Renal cortical epithelial cell (primary cell): ENCODE data around the gene COL3A1. TPM values are rescaled to one million over a fixed set of nuclear protein-coding genes. Genes with fewer than 3 reads are reported as not detected.
A peak's percentile ranks its signal among the peaks of the same experiment; 100 is the strongest.

Experiments
- DNase-seq: peaks from one replicate; pipeline ENCODE4 v3.0.0-alpha.2; 2011; ENCODE audit warnings: low read depth
- total RNA-seq: library from RNA; depleted of rRNA; stranded (reverse); fragments of >200 nt; gene quantifications from 2 replicates; pipeline ENCODE4 v1.2.3, GENCODE V29; 2014

COL3A1 gene
- total RNA-seq, 1 donor from 2014 or later, result 1.6 TPM

GRCh38 chr2:189015359-189015758 lies 41.2 kb downstream of the COL3A1 start:
- no peak for DNase-seq

GRCh38 chr2:189016311-189016861 lies 42.2 kb downstream of the COL3A1 start:
- DNase-seq, result no peak

- no peak for DNase-seq
Observed at GRCh38 chr2:189018631-189019030, 44.5 kb downstream of the COL3A1 start.

DNA sequence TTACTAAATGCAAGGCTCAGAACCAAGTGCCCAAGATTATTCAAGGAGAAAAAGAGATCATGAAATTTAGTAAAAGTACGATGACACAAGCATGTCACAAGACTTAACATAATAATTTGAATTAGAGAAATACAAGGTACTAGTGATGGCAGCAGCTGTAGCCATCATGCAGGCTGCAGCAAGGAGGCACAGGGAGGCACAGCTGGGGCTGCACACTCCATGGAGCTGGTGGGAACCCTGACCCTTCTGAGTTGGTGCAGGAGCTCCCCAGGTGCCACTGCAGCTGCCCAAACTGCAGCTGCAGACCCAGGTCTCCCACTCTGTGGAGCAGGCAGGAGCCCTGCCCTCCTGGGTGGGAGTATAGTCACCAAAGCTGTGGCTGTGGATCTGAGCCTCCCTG lies 46.0 kb downstream of the COL3A1 start:
- DNase-seq, result no peak

- no peak for DNase-seq
Observed at GRCh38 chr2:189022053-189022481, 47.9 kb downstream of the COL3A1 start.

- no peak for DNase-seq
Observed at GRCh38 chr2:189022492-189022891, 48.3 kb downstream of the COL3A1 start.

DNA sequence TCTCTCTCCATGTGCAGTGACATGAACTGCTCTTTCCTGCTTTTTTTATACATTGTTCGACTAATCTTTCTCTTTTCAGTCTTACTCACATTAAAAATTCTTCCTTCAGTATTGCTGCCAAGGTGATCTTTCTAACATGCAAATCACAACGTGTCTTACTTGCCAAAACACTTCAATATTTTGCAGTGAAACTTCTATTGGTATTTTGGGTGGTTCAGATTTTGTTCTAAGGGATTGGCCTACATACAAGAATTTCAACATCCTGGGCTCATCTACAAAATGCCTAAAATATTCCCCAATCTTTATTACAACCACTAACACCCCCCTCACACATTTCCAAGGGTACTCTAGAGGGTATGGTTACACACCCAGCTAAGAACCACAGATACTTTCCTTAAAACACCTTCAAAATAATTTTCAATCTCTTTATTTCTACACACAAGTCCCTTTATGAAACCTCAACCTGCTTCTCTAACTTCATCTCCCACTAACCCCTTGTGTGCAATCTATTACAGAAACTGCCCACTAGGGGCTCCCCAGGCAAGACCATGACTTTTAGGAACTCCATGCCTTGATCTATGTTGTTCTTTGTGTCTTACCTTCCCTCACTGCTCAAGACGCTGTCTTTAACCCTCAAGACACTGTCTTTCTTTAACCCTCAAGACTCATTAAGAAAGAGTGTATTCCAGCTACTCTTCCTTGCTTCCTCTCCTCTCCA lies 50.9 kb downstream of the COL3A1 start:
- no peak for DNase-seq

DNA sequence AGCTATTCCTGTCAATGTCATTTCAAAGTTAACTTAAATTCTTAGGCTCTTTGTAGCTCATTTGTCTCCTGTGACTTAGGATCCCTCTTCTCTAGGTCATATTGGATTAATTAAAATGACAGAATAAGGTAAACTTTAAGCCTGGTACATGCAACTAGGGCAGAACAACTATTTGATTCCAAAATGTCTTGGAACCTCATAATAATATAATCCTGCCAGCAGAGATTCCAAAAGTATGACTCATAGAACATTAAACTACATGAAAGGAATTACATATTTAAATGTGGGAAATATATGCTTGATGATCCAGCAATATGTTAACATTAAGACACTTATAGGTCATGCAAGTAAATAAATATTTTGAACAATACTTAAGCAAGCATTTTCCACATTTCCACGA lies 63.3 kb downstream of the COL3A1 start:
- DNase-seq, result peak; percentile 2

DNA sequence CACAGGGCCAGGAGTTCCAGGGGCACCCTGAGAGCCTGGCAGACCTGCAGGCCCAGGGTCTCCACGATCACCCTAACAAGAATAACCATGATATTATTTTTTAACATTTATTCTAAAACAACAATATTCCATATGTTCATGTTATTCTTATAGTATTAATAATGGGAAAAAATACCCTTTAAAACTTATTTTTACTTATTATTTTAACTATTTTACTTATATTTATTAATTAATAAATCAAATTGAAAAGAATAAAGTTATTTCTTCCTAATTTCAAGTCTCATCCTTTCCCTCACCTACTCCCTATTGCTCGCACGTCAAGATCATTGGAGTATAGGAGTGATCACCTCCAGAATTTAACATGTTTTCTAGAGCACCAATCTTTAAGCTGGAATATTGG lies 71.7 kb downstream of the COL3A1 start:
- DNase-seq, result no peak

GRCh38 chr2:189046320-189046719 lies 72.1 kb downstream of the COL3A1 start:
- DNase-seq, result no peak

GRCh38 chr2:189047171-189047888 lies 73.2 kb downstream of the COL3A1 start:
- DNase-seq, result no peak

DNA sequence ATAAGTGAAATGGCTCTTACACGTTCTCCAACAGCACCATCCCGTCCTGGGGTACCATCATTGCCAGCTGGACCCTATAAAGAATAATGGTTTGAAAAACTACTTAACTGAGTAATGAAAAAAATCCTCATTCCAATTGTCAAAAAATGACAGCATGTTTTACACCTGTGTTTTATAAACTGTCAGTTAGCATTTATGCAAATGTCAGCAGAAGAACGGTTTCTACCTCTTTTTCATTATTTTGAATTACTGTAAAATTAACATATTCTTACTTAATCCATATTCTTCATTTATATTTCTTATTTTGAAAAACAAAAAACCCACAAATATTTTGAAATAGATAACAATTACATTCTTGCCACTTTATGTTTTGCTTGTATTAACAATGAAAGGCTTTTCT lies 74.0 kb downstream of the COL3A1 start:
- no peak for DNase-seq

DNA sequence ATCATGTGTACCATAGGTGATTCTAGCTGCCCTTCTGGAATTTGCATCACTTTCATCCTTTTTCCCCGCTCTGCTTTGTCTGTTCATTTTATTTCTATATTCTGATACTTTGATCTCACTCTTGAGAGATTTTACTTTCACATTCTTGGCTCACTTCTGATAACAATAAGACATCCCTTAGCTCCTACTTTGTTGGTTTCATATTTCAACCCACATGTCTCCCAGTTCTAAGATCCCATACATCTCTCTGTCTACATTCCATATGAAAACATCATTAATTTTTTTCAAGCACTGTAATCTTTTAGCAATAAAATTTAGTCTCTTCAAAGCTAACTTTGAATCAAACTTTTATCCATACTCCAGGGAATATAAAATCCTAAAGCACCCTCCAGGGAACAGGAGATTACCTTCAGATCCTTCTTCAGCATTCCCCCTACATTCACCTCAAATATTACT lies 75.6 kb downstream of the COL3A1 start:
- no peak for DNase-seq

- DNase-seq, result no peak
Observed at GRCh38 chr2:189050165-189050712, 76.1 kb downstream of the COL3A1 start.

GRCh38 chr2:189056200-189057106 lies 82.3 kb downstream of the COL3A1 start:
- no peak for DNase-seq

- no peak for DNase-seq
Observed at GRCh38 chr2:189057316-189057715, 83.1 kb downstream of the COL3A1 start.

DNA sequence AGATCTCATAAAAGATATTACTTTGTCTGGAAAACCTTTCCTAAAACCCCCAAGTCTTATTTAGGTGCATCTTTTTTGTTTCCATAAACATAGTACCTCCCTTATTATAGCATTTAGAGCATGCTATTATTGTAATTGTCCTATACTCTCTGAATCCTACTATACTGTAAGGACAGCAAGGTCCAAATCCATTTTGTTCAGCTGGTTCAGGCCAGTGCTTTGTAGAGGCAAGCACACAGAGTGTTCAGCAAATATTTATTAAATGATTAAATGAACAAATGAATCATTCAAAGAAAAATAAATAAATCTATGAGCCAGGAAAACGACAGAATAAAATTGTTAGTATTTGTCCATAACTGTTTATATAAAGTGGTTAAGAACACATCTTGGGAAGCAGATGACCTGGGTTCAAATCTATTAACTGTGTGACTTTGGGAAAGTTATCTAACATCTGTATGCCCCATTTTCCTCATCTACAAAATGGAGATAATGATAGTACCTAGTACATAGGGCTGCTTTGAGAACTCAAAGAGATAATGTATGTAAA lies 86.0 kb downstream of the COL3A1 start:
- DNase-seq, result no peak
